SW480 (cell line): Measurements from ENCODE around the gene TLE1.

Experiments used
- DNase-seq: peaks from one replicate; pipeline ENCODE4 v3.0.0-alpha.2; 2016; ENCODE audit warnings: low spot score

Gene TLE1

GRCh38 chr9:81686614-81687520 lies 2.5 kb downstream of the TLE1 start:
- peak; percentile 75 for DNase-seq

DNA sequence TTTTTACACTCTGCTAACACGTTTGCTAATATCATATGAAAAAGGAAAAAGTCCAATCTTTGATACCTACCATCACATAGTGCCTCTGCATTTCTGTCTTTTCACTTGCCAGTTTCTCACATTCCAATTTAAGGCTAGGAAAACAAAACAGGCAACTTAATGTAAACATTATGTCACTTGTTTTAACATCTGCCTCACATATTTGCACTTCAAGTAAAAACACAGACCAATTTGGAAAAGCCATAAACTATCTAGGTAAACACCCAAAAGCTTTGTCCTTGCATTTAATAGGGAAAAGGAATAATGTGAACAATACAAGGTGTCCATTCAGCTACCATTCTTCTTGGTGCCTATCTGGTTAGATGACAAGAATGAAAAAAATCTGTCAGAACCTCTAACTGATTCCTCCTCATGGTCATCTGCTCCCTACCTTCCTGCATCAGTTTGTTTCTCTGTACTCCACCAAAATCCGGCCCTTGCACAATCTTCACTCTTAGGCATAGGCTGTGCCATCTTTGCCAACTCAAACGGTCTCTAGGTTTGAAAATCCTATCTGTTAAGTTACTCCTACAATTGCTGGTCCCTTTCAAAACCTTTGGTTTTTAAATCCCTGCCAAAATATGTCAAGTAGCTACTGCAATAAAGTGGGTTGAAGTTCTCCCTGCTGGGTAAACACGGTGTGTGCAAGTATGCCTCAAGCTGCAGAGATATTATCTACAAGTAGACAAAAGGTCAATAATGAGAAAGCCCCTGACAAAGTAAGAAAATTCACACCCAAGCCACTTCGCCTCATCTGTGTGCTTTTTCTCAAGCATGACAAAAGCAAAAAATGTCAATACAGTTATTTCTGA lies 3.4 kb downstream of the TLE1 start:
- DNase-seq = no peak

GRCh38 chr9:81684635-81685034 lies 4.7 kb downstream of the TLE1 start:
- DNase-seq = no peak

- no peak for DNase-seq
These were observed 5.6 kb downstream of the TLE1 start for GRCh38 chr9:81683704-81684103.

DNA sequence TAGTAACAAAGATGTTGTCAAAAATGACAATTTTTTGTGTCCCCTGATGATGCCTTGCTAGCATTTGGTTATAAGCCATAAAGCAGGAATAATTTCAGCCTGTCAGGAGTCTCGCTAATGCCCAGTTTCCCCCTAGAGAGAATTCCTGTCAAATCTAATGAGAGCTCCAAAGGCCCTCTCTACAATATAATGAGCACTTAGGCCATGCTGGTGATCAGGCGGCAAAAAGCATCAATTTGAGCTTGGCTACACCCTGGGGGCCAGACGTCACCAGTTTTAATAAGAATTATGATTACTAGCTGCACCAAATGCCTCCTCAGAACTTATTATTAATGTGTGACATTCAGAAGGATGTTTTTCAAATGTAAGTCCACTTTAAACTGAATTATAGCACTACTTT lies 6.1 kb downstream of the TLE1 start:
- no peak for DNase-seq

- DNase-seq = no peak
These were observed 6.5 kb downstream of the TLE1 start for GRCh38 chr9:81682797-81683196.

DNA sequence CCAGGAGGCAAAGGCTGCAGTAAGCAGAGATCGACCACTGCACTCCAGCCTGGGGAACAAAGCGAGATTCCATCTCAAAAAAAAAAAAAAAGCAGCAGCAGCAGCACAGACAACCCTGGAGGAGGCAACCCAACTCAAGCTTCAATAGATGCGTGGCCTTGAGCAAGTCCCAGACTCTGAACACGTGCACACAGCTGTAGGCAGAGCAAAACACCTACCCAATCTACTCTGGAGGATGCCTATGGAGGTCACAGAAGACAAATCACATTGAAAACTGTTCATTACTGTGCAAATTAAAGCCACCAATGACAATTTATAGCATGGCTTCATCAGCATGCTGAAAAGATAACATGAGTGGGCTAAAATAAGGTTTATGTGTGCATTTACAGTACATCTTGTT lies 7.2 kb downstream of the TLE1 start:
- no peak for DNase-seq

GRCh38 chr9:81680506-81680905 lies 8.8 kb downstream of the TLE1 start:
- no peak for DNase-seq

DNA sequence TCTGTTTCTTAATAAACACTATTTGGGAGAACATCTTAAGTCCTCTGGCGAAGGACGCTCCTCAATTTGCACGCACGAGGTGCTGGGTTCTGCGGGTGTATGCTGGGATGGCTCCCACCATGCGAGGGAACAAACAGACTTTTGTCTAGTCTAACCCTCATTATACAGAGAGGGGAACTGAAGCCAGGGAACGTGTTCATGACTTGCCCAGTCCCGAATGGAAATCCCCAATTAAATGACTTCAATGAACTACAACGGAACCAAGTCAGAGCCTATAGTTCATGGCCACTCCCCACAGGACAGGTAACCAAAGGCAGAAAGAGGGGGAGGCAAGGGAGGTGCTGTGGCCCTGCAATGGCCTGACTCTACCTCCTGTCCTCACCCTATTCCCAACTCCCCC lies 9.3 kb downstream of the TLE1 start:
- DNase-seq = no peak

- no peak for DNase-seq
These were observed 11.3 kb downstream of the TLE1 start for GRCh38 chr9:81678088-81678487.

- DNase-seq = no peak
These were observed 13.0 kb downstream of the TLE1 start for GRCh38 chr9:81676395-81676794.

- DNase-seq = no peak
These were observed 16.0 kb downstream of the TLE1 start for GRCh38 chr9:81673310-81673709.

GRCh38 chr9:81671880-81672280 lies 17.5 kb downstream of the TLE1 start:
- DNase-seq = no peak

DNA sequence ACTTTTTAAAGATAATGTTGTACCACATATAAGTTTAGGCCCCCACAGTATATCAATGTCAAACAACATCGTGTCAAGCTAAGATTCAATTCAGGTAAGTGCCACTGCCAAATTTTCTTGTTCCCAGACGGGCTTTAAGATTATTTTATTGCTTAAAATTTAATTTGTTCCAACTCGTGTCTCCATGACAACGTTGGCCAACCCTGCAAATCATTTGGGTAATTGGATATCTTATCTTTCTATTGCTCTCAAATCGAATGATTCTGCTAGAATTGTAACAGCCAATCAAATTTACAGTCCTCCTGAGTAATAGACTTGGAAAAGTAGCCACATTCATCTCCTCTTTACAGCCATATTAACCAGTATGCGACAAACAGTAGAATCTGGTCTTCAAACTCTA lies 19.5 kb downstream of the TLE1 start:
- DNase-seq = no peak

DNA sequence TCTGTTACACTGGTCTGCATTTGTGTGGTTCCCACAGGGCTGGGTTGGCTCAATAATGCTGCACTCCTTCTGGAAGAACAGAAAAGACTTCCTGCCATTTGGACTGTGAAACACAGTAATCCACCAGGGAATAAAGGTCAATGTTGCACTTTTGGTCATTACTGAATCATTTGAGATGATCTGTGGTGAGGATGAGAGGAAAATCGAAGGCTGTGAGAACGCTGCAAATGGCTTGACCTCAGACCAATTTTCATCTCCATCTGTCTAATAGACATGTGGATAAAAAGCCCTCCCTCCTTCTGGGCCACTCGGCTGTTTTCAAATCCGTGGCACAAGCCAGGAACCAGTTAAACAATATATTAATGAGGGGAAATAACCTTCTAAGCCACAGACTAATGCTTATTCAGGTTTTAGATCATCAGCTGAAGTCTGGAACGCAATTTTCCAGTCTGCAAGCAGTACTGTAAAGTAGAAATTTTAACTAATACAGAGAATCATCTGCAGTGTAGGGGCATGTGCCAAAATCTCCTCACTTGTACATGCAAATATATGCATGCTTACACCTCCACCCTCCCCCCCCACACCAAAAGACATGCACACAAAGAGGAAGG lies 20.2 kb downstream of the TLE1 start:
- DNase-seq = no peak

GRCh38 chr9:81666123-81666522 lies 23.2 kb downstream of the TLE1 start:
- DNase-seq = no peak

DNA sequence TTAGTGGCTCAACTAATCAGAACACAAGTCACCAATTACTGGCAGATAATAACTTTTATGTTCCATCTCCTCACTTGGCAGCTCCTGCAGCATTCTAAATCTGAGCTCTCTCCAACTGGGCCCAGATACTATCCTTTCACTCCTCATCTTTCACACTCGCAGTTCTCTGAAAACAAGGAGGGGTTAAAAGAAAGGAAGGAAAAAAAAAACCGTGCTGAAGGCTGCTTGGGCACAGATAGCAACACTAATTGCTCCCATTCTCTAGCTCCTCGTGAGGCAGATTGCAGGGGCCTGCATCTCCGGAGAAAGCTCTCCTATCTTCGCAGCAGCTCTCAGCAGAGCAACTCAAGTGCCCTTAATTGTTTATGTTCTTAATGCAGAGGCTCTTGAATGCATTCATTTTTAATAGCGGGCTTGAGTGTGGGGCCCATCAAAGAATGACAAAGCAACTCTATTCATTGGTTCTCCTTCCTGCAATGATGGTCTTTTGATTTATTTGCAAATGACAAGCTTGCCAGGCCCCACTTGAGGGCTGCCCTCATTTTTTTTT lies 23.9 kb downstream of the TLE1 start:
- DNase-seq = no peak

- no peak for DNase-seq
These were observed 24.6 kb downstream of the TLE1 start for GRCh38 chr9:81664638-81665222.

GRCh38 chr9:81661339-81661738 lies 28.0 kb downstream of the TLE1 start:
- DNase-seq = no peak

GRCh38 chr9:81656871-81657337 lies 32.4 kb downstream of the TLE1 start:
- no peak for DNase-seq

DNA sequence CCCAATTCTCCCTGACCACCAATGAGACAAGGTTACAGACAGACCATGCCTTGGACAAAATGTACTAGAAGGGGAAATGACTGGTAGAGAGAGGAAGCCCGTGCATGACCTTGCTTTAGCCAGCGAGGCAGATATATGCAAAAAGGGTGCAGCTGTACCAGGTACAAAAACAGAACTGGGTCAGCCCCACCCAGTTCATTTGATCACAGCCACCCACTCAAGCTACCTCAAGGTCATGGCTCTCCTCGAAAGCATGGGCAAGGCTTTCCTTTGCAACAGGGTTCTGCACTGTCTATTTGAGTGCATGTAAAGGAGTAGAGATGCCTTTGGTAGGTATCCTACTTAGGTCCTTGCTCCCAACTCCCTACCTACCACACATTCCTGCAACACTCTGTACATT lies 33.3 kb downstream of the TLE1 start:
- no peak for DNase-seq

- DNase-seq = no peak
These were observed 36.1 kb downstream of the TLE1 start for GRCh38 chr9:81653240-81653639.
